ENCODE results near the gene GPI.

GRCh38 chr19:34431681-34432402 lies 66.8 kb downstream of the GPI start:
- no peak for TF ChIP-seq ZNF70 (CRISPR knock-in tag; IDR thresholded peaks at IDR 0.05)
- TF ChIP-seq ZFP3 (CRISPR knock-in tag; IDR thresholded peaks at IDR 0.05), result no peak
- no peak for TF ChIP-seq TSHZ2 (CRISPR knock-in tag; IDR thresholded peaks at IDR 0.05)
- TF ChIP-seq GLIS3 (CRISPR knock-in tag; IDR thresholded peaks at IDR 0.05), result no peak
- TF ChIP-seq ARNTL (CRISPR knock-in tag; IDR thresholded peaks at IDR 0.05; ENCODE audit: borderline replicate concordance, low read depth), result no peak
- no peak for TF ChIP-seq RARB (CRISPR knock-in tag; IDR thresholded peaks at IDR 0.05)
- TF ChIP-seq POU6F1 (CRISPR knock-in tag; IDR thresholded peaks at IDR 0.05; ENCODE audit: borderline replicate concordance, low read depth), result no peak
- TF ChIP-seq CSDC2 (CRISPR knock-in tag; IDR thresholded peaks at IDR 0.05), result no peak
- no peak for TF ChIP-seq PPARA (CRISPR knock-in tag; IDR thresholded peaks at IDR 0.05; ENCODE audit: borderline replicate concordance)
- TF ChIP-seq PATZ1 (CRISPR knock-in tag; IDR thresholded peaks at IDR 0.05; ENCODE audit: borderline replicate concordance), result no peak
- TF ChIP-seq ZC3H10 (CRISPR knock-in tag; IDR thresholded peaks at IDR 0.05), result no peak
- TF ChIP-seq CREB5 (CRISPR knock-in tag; IDR thresholded peaks at IDR 0.05; ENCODE audit: low read depth), result no peak

All from SK-N-SH treated with all-trans-retinoic acid at 6 μM for 48 hours (cell line).